H1 (cell line): ENCODE data around the gene FGFBP2. TPM values are rescaled to one million over a fixed set of nuclear protein-coding genes. Genes with fewer than 3 reads are reported as not detected.
"Not testable (repeated sequence)": the region's sequence is repeated elsewhere in the genome, so short reads cannot be mapped to it uniquely, and the experiment has no call there.

ENCODE experiments used
- CTCF ChIA-PET: fragments of 300-600 bp; sonication (Branson Sonifier 250); formaldehyde crosslinking; loops from one replicate; lab custom pipeline; 2021; ENCODE audit not compliant: partially characterized antibody; lab: Charles Lee
- POLR2A ChIA-PET: fragments of 300-600 bp; sonication (Branson Sonifier 250); formaldehyde crosslinking; loops from one replicate; lab custom pipeline; 2021; ENCODE audit warnings: inconsistent platforms; ENCODE audit not compliant: partially characterized antibody; lab: Charles Lee
- DNase-seq, 2 experiments: peaks; one replicate each; pipeline versions ENCODE4 v3.0.0 to v3.0.0-alpha.2; 2010 to 2022; ENCODE audit warnings: low spot score in 2 of 2, low read depth in 1 of 2, mixed read lengths in 1 of 2
- FAIRE-seq: peaks from 2 replicates; lab custom pipeline; 2011; peaks lifted over from hg19 to GRCh38; lab: Jason Lieb, UNC
- H2AFZ ChIP-seq: 2 replicates; pipeline ENCODE4 v1.8.1; 2012; ENCODE audit warnings: low read length, inconsistent platforms
- H2AK5ac ChIP-seq: 2 replicates; pipeline ENCODE4 v1.6.1; 2013; ENCODE audit warnings: low read depth, low read length
- H2BK120ac ChIP-seq: replicated peaks from 2 replicates; pipeline ENCODE3; 2013; ENCODE audit warnings: low read depth, low read length, inconsistent platforms
- H2BK12ac ChIP-seq: 2 replicates; pipeline ENCODE4 v1.6.1; 2013; ENCODE audit warnings: low read depth, low read length
- H2BK15ac ChIP-seq: 2 replicates; pipeline ENCODE4 v1.6.1; 2013; ENCODE audit warnings: low read length
- H2BK20ac ChIP-seq: 2 replicates; pipeline ENCODE4 v1.6.1; 2013; ENCODE audit warnings: low read length
- H2BK5ac ChIP-seq: 2 replicates; pipeline ENCODE4 v1.6.1; 2013; ENCODE audit warnings: low read depth, low read length
- H3K14ac ChIP-seq: 2 replicates; pipeline ENCODE4 v1.6.1; 2013; ENCODE audit warnings: inconsistent platforms; ENCODE audit not compliant: insufficient read length
- H3K18ac ChIP-seq: 2 replicates; pipeline ENCODE4 v1.6.1; 2013; ENCODE audit warnings: low read length; ENCODE audit errors: extremely low read depth
- H3K23ac ChIP-seq: 2 replicates; pipeline ENCODE4 v1.6.1; 2013; ENCODE audit warnings: inconsistent platforms; ENCODE audit not compliant: insufficient read length
- H3K23me2 ChIP-seq: 2 replicates; pipeline ENCODE4 v1.6.1; 2013; ENCODE audit warnings: low read depth, low read length
- H3K27ac ChIP-seq: 2 replicates; pipeline ENCODE4 v1.6.1; 2011; ENCODE audit warnings: low read depth, low read length, inconsistent platforms
- H3K27me3 ChIP-seq, 4 experiments: replicated peaks in 1 of 4; 1 replicate in 1 of 4; 2 replicates in 3 of 4; pipeline versions ENCODE4 v1.6.1 to v1.8.1; 2011 to 2013; ENCODE audit warnings: low read length in 3 of 4, mild to moderate bottlenecking in 3 of 4, inconsistent platforms in 2 of 4, mixed read lengths in 2 of 4, moderate library complexity in 1 of 4; ENCODE audit not compliant: control insufficient read depth in 3 of 4, insufficient read depth in 3 of 4; ENCODE audit errors: extremely low read depth in 1 of 4
- H3K36me3 ChIP-seq, 4 experiments: 2 replicates each; pipeline versions ENCODE4 v1.6.1 to v1.8.1; 2011 to 2013; ENCODE audit warnings: mild to moderate bottlenecking in 4 of 4, low read length in 3 of 4, moderate library complexity in 2 of 4, control low read depth in 1 of 4, inconsistent platforms in 1 of 4; ENCODE audit not compliant: insufficient read depth in 4 of 4, control insufficient read depth in 2 of 4
- H3K4ac ChIP-seq: replicated peaks from 2 replicates; pipeline ENCODE3; 2013; ENCODE audit warnings: low read length, low read depth, mixed read lengths, inconsistent platforms; ENCODE audit not compliant: insufficient read length
- H3K4me1 ChIP-seq, 4 experiments: replicated peaks in 1 of 4; 1 replicate in 1 of 4; 2 replicates in 3 of 4; pipeline versions ENCODE4 v1.6.1 to v1.8.1; 2011 to 2013; ENCODE audit warnings: low read length in 3 of 4, inconsistent platforms in 2 of 4, mixed read lengths in 1 of 4; ENCODE audit not compliant: insufficient read depth in 4 of 4, control insufficient read depth in 3 of 4
- H3K4me2 ChIP-seq, 2 experiments: 2 replicates each; pipeline versions ENCODE4 v1.6.1 to v1.8.1; 2011 to 2013; ENCODE audit warnings: low read depth in 2 of 2, low read length in 2 of 2, control low read depth in 1 of 2, inconsistent platforms in 1 of 2, mild to moderate bottlenecking in 1 of 2; ENCODE audit not compliant: insufficient read depth in 1 of 2
- H3K4me3 ChIP-seq, 4 experiments: fragments of 200-600, 300-600 bp in 1 of 4; sonication (generic), shearing (Covaris generic), sonication (Bioruptor Twin) in 1 of 4; 2 replicates each; pipeline versions ENCODE4 v1.5.1 to v1.8.1; 2011 to 2016; ENCODE audit warnings: low read length in 4 of 4, low read depth in 3 of 4, control low read depth in 2 of 4, inconsistent platforms in 2 of 4, mild to moderate bottlenecking in 2 of 4, mixed read lengths in 1 of 4, moderate library complexity in 1 of 4; ENCODE audit not compliant: insufficient read depth in 2 of 4; ENCODE audit errors: extremely low read depth in 1 of 4
- H3K56ac ChIP-seq: replicated peaks from 2 replicates; pipeline ENCODE3; 2013; ENCODE audit warnings: low read depth, mild to moderate bottlenecking, mixed read lengths, low read length, inconsistent platforms; ENCODE audit not compliant: insufficient read length
- H3K79me1 ChIP-seq: 2 replicates; pipeline ENCODE4 v1.6.1; 2013; ENCODE audit warnings: low read depth, low read length, control low read depth
- H3K79me2 ChIP-seq, 2 experiments: 2 replicates each; pipeline versions ENCODE4 v1.6.1 to v1.8.1; 2012 to 2013; ENCODE audit warnings: low read length in 2 of 2, mild to moderate bottlenecking in 2 of 2, inconsistent platforms in 1 of 2; ENCODE audit not compliant: insufficient read depth in 2 of 2, control insufficient read depth in 1 of 2
- H3K9ac ChIP-seq, 4 experiments: replicated peaks in 1 of 4; 1 replicate in 1 of 4; 2 replicates in 3 of 4; pipeline versions ENCODE4 v1.6.1 to v1.8.1; 2011 to 2013; ENCODE audit warnings: low read depth in 3 of 4, low read length in 3 of 4, control low read depth in 2 of 4, mild to moderate bottlenecking in 2 of 4, moderate library complexity in 2 of 4, inconsistent platforms in 1 of 4; ENCODE audit errors: extremely low read depth in 1 of 4
- H3K9me3 ChIP-seq, 2 experiments: 2 replicates each; pipeline versions ENCODE4 v1.6.1 to v1.8.1; 2012 to 2013; ENCODE audit warnings: mild to moderate bottlenecking in 2 of 2, moderate library complexity in 2 of 2, control low read depth in 1 of 2, inconsistent platforms in 1 of 2, low read depth in 1 of 2, low read length in 1 of 2, mixed read lengths in 1 of 2; ENCODE audit not compliant: insufficient read depth in 2 of 2
- H4K20me1 ChIP-seq, 2 experiments: replicated peaks in 1 of 2; 2 replicates each; pipeline versions ENCODE3 to v1.8.1; 2011 to 2013; ENCODE audit warnings: inconsistent platforms in 2 of 2, low read length in 2 of 2, mild to moderate bottlenecking in 1 of 2; ENCODE audit not compliant: insufficient read depth in 2 of 2, control insufficient read depth in 1 of 2
- H4K5ac ChIP-seq: 2 replicates; pipeline ENCODE4 v1.6.1; 2013; ENCODE audit warnings: low read length, low read depth, mixed read lengths, inconsistent platforms; ENCODE audit not compliant: insufficient read length
- H4K8ac ChIP-seq: 2 replicates; pipeline ENCODE4 v1.8.0; 2013; ENCODE audit warnings: mild to moderate bottlenecking, moderate library complexity, low read length, inconsistent platforms; ENCODE audit not compliant: insufficient read depth; ENCODE audit errors: extremely low read depth
- H4K91ac ChIP-seq: replicated peaks from 2 replicates; pipeline ENCODE3; 2013; ENCODE audit warnings: low read length, mixed read lengths, inconsistent platforms; ENCODE audit not compliant: insufficient read length
- WGBS, 2 experiments: shearing (Covaris generic) in 1 of 2; methylation state at CpG; one replicate each; pipeline versions ENCODE4 v1.1.6 to v1.1.7; 2013 to 2015; ENCODE audit warnings: low lambda C conversion rate in 2 of 2, mixed read lengths in 2 of 2, inconsistent platforms in 1 of 2, low coverage in 1 of 2, missing lambda C conversion rate in 1 of 2; ENCODE audit not compliant: insufficient replicate concordance in 2 of 2, insufficient coverage in 1 of 2, insufficient read length in 1 of 2; ENCODE audit errors: extremely low coverage in 1 of 2, missing lambda C conversion rate in 1 of 2; 5-methylcytosine and 5-hydroxymethylcytosine counted together
- polyA plus RNA-seq, 7 experiments: library from polyadenylated mRNA; depleted of rRNA in 3 of 7; stranded (reverse) in 5 of 7; unstranded in 2 of 7; fragments of >200 nt in 5 of 7; fragments of 200-250 nt in 2 of 7; gene quantifications; 1 replicate in 5 of 7; 2 replicates in 1 of 7; 4 replicates in 1 of 7; pipeline versions ENCODE4 v1.2.1 to v1.2.3, GENCODE V29; 2011 to 2013; ENCODE audit warnings: missing spikeins in 2 of 7, mixed read lengths in 2 of 7
- total RNA-seq: library from RNA; stranded (reverse); fragmentation: NEBNext Ultra II Directional; extraction: Animal tissue kit (Norgen Biotek cat#: 25700); gene quantifications from 2 replicates; pipeline ENCODE4 v1.2.1, GENCODE V29; 2021

Gene FGFBP2
- total and polyA plus RNA-seq, 2 of the 8 experiments (the other 6 are each of a cell fraction or from before 2014, with no cell fraction given) = 0.15 TPM; not detected in 1

DNA sequence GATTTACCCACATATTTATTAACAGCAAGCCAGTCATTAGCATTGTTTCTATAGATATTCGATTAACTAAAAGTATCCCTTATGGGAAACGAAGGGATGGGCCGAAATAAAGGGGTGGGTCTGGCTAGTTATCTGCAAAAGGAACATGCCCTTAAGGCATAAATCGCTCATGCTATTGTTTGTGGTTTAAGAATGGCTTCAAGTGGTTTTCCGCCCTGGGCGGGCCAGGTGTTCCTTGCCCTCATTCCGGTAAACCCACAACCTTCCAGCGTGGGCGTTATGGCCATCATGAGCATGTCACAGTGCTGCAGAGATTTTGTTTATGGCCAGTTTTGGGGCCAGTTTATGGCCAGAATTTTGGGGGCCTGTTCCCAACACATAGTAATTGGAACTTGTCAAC, 46.6 kb downstream of the FGFBP2 start:
- not testable (repeated sequence) for H3K27me3 ChIP-seq
- 95% methylated on average over 9 of the region's 9 CpGs; no CpG with 5 or more reads in 1 of the 2 experiments for WGBS, 2 experiments
- CTCF ChIA-PET = interaction anchor here (0.7 to 3.1 kb wide), 2 partner anchors 23 to 34 kb away, joined by 3 to 19 read pairs; partner anchors contain the start of gene FGFBP1

More for the DNA sequence above, 46.6 kb downstream of the FGFBP2 start:
- H3K4me2 ChIP-seq, H4K91ac ChIP-seq, H2BK12ac ChIP-seq, H4K5ac ChIP-seq, H2BK20ac ChIP-seq, H3K14ac ChIP-seq, H3K4ac ChIP-seq, H3K79me2 ChIP-seq, H2BK120ac ChIP-seq, H3K9me3 ChIP-seq, H3K79me1 ChIP-seq, FAIRE-seq, H3K23me2 ChIP-seq, H4K8ac ChIP-seq, H2BK15ac ChIP-seq, POLR2A ChIA-PET, H3K36me3 ChIP-seq, H3K56ac ChIP-seq, H2AFZ ChIP-seq, H2BK5ac ChIP-seq, DNase-seq, H3K9ac ChIP-seq, H3K27ac ChIP-seq, H2AK5ac ChIP-seq, H3K23ac ChIP-seq, H3K4me3 ChIP-seq, H4K20me1 ChIP-seq, H3K18ac ChIP-seq, H3K4me1 ChIP-seq: not testable (repeated sequence)
